Kidney epithelial cell (primary cell): Measurements from ENCODE around the gene CCDC121. TPM values are rescaled to one million over a fixed set of nuclear protein-coding genes. Genes with fewer than 3 reads are reported as not detected.
"Not testable (repeated sequence)": the region's sequence is repeated elsewhere in the genome, so short reads cannot be mapped to it uniquely, and the experiment has no call there.

Source experiments
- DNase-seq: peaks from one replicate; pipeline ENCODE4 v3.0.0-alpha.2; 2010; ENCODE audit warnings: low read depth
- H3K27me3 ChIP-seq: 2 replicates; pipeline ENCODE4 v1.6.0; 2011; ENCODE audit warnings: low read length; ENCODE audit not compliant: control insufficient read depth, insufficient read depth
- H3K36me3 ChIP-seq: 2 replicates; pipeline ENCODE4 v1.5.1; 2011; ENCODE audit warnings: low read length; ENCODE audit not compliant: control insufficient read depth, insufficient read depth
- H3K4me3 ChIP-seq: 2 replicates; pipeline ENCODE4 v1.5.1; 2011; ENCODE audit warnings: low read depth, mild to moderate bottlenecking, control low read depth, low read length
- total RNA-seq: library from RNA; depleted of rRNA; stranded (reverse); fragments of >200 nt; gene quantifications from 2 replicates; pipeline ENCODE4 v1.2.3, GENCODE V29; 2015
- TF ChIP-seq, protein P1 (sequence below): IDR thresholded peaks from 2 replicates; pipeline ENCODE4 v1.5.1; 2011; ENCODE audit warnings: mild to moderate bottlenecking, moderate library complexity, low read length, control low read depth, inconsistent platforms; ENCODE audit not compliant: insufficient read depth, poor library complexity, severe bottlenecking

The CCDC121 gene
- total RNA-seq, 1 donor from 2014 or later, result 3.6 TPM

DNA sequence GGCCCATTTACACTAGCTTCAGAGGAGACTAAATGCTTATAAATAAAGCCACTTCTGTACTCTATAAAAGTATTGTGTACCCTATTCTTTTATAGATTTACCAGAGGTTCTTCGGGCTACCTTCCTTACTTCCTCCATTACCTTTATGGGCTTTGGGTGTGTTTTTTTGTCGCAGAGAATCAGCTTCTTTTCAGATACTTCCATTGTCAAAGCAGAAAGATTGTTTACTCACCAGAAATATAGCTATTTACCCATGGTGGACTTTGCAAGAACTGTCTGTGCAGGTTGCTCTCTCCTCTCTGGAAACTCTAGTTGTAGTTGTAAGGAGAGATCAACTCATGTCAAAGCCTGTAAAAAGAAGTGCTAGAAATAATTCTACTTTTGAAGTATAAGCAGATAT is 14.8 kb downstream of the CCDC121 start:
- H3K27me3 ChIP-seq, result no peaks in the 10 kb centered on the region
- no peak for DNase-seq
- no peak overlapping the region for H3K4me3 ChIP-seq
- no peaks in the 10 kb centered on the region for H3K36me3 ChIP-seq
- TF ChIP-seq, protein P1, sequence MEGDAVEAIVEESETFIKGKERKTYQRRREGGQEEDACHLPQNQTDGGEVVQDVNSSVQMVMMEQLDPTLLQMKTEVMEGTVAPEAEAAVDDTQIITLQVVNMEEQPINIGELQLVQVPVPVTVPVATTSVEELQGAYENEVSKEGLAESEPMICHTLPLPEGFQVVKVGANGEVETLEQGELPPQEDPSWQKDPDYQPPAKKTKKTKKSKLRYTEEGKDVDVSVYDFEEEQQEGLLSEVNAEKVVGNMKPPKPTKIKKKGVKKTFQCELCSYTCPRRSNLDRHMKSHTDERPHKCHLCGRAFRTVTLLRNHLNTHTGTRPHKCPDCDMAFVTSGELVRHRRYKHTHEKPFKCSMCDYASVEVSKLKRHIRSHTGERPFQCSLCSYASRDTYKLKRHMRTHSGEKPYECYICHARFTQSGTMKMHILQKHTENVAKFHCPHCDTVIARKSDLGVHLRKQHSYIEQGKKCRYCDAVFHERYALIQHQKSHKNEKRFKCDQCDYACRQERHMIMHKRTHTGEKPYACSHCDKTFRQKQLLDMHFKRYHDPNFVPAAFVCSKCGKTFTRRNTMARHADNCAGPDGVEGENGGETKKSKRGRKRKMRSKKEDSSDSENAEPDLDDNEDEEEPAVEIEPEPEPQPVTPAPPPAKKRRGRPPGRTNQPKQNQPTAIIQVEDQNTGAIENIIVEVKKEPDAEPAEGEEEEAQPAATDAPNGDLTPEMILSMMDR, result no peak

DNA sequence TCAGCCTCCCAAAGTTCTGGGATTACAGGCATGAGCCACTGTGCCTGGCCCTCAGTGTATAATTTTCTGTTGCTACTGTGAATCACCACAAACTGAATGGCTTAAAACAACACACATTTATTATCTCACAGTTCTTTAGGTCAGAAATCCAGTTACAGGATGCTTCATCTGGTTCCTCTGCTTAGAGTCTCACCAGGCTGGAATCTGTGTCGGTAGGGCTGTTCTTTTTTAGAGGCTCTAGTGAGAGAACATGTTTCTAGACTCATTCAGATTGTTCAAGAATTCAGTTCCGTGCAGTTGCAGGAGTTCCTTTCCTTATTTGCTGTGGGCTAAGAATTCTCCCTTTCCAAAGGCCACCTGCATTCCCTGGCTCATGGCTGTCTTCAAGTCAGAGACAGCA is 22.2 kb downstream of the CCDC121 start:
- Histone ChIP-seq H3K27me3 (no peaks in the 10 kb centered on the region), H3K4me3 (no peak overlapping the region), H3K36me3 (no peaks in the 10 kb centered on the region)
- DNase-seq, result no peak
- TF ChIP-seq, protein P1, result no peak

DNA sequence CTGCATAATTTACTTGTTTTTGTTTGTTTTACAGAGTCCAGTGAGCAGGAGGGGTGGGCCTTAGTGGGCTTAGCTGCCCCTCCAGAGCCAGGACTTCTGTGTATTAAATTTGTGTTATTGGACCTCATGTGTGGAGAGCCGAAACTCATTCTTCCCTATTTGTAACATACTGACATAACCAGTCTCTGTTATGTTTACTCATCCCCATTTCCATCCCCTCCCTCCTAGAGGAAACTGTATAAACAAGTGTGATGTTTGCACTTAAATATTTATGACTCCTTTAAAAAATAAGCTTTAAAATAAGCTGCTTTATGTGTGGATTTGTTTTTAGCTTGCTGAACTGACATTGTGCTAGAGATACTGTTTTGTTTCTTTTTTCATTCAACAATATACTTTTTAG is 32.2 kb downstream of the CCDC121 start:
- Histone ChIP-seq H3K36me3 (no peaks in the 10 kb centered on the region), H3K4me3 (no peak overlapping the region), H3K27me3 (no peaks in the 10 kb centered on the region)
- TF ChIP-seq, protein P1, result no peak
- no peak for DNase-seq

DNA sequence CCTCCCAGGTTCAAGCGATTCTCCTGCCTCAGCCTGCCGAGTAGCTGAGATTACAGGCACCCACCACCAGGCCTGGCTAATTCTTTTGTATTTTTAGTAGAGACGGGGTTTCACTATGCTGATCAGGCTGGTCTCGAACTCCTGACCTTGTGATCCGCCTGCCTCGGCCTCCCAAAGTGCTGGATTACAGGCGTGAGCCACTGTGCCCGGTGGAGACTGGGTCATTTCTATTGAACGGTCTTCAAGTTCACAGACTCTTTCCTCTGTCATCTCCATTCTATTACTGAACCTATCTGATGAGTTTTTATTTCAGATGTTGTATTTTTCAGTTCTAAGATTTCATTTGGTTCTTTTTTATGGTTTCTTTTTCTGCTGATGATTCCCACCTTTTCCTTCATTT is 33.4 kb downstream of the CCDC121 start:
- H3K27me3 ChIP-seq, DNase-seq, H3K4me3 ChIP-seq, H3K36me3 ChIP-seq: not testable (repeated sequence)

DNA sequence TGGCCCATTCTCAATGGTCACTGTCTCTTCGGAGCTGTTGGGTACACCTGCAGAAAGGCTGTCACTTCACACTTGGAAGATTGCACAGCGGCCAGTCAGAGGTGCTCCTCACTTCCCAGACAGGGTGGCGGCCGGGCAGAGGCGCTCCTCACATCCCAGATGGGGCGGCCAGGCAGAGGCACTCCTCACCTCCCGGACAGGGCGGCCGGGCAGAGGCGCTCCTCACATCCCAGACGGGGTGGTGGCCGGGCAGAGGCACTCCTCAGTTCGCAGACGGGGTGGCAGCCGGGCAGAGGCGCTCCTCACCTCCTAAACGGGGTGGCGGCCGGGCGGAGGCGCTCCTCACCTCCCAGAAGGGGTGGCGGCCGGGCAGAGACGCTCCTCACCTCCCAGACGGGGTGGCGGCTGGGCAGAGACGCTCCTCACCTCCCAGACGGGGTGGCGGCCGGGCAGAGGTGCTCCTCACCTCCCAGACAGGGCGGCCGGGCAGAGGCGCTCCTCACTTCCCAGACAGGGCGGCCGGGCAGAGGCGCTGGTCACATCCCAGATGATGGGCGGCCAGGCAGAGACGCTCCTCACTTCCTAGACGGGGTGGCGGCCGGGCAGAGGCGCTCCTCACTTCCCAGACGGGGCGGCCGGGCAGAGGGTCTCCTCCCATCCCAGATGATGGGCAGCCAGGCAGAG is 34.6 kb downstream of the CCDC121 start:
- H3K4me3 ChIP-seq, H3K27me3 ChIP-seq, H3K36me3 ChIP-seq, DNase-seq: not testable (repeated sequence)

DNA sequence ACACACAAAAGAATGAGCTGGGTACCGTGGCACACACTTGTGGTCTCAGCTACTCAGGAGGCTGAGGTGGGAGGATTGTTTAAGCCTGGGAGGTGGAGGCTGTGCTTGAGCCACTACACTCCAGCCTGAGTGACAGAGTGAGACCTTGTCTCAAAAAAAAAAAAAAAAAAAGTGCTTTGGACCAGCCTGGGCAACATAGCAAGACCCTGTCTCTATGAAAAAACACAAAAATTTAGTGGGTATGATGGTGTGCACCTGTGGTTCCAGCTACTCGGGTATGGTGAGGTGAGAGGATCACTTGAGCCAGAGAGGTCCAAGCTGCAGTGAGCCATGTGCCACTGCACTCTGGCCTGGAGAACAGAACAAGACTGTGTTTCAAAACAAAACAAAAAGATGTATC is 35.6 kb downstream of the CCDC121 start:
- Histone ChIP-seq H3K36me3 (no peaks in the 10 kb centered on the region), H3K27me3 (no peaks in the 10 kb centered on the region), H3K4me3 (no peak overlapping the region)
- TF ChIP-seq, protein P1, result no peak
- DNase-seq, result no peak

DNA sequence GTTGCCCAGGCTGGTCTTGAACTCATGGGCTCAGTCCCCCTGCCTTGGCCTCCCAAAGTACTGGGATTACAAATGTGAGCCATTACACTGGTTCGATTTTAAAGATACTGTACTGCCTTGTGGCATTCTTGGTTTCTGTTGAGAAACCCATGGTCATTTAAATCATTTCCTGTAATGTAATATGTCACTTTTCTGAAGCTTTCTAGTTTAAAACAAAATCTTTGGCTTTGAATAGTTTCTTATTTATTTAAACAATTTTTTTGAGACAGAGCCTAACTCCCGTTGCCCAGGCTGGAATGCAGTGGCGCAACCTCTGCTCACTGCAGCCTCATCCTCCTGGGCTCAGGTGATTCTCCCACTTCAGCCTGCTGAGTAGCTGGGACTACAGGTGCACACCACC is 37.1 kb downstream of the CCDC121 start:
- TF ChIP-seq, protein P1, result no peak
- DNase-seq, result no peak
- Histone ChIP-seq H3K36me3 (no peaks in the 10 kb centered on the region), H3K27me3 (no peaks in the 10 kb centered on the region), H3K4me3 (no peak overlapping the region)
